Stimulated activated naive CD8-positive, alpha-beta T cell treated with anti-CD3 and anti-CD28 coated beads, Interleukin-15, Interleukin-2, amounts not matched to agents 100 U/mL and 50 U/mL, for 24 hours (primary cell): ENCODE measurements around the gene VPS18.

Experiments
- ATAC-seq: fragments of 150-1000 bp; cut with Tn5 transposase; one replicate; pipeline ENCODE4 v1.10.0; 2021
- DNase-seq: peaks from one replicate; pipeline ENCODE4 v3.0.0; 2021

VPS18 gene

GRCh38 chr15:40871749-40872617 lies 22.3 kb upstream of the VPS18 start:
- ATAC-seq, result peak; percentile 22
- DNase-seq, result peak; percentile 22

GRCh38 chr15:40872791-40873693 lies 21.2 kb upstream of the VPS18 start:
- ATAC-seq (no peak), DNase-seq (no peak)

GRCh38 chr15:40873694-40874561 lies 20.3 kb upstream of the VPS18 start, which contains the start of gene RHOV:
RHOV (minus strand) TSS chr15:40874234; CDS start chr15:40874139, 95 bp downstream.
- DNase-seq, result peak; percentile 72
- peak; percentile 82 for ATAC-seq

GRCh38 chr15:40875991-40876730 lies 18.1 kb upstream of the VPS18 start:
- no peak for ATAC-seq

GRCh38 chr15:40877694-40878093 lies 16.6 kb upstream of the VPS18 start:
- DNase-seq, result no peak
- no peak for ATAC-seq

More at GRCh38 chr15:40875991-40876730, 18.1 kb upstream of the VPS18 start:
- no peak for DNase-seq

GRCh38 chr15:40878785-40879184 lies 15.5 kb upstream of the VPS18 start:
- DNase-seq, result peak; percentile 35
- peak; percentile 82 for ATAC-seq

GRCh38 chr15:40879609-40880008 lies 14.6 kb upstream of the VPS18 start:
- DNase-seq (no peak), ATAC-seq (peak; percentile 25)

- no peak for ATAC-seq
- DNase-seq, result no peak
Measured at GRCh38 chr15:40881351-40881750, 12.9 kb upstream of the VPS18 start.

GRCh38 chr15:40886586-40886985 lies 7.7 kb upstream of the VPS18 start:
- ATAC-seq (no peak), DNase-seq (no peak)

GRCh38 chr15:40889112-40889511 lies 5.1 kb upstream of the VPS18 start:
- ATAC-seq, result no peak
- DNase-seq, result no peak

- DNase-seq (no peak), ATAC-seq (no peak)
Measured at GRCh38 chr15:40891138-40891537, 3.1 kb upstream of the VPS18 start.

- ATAC-seq, result no peak
- peak; percentile 37 for DNase-seq
Measured at GRCh38 chr15:40891810-40892446, 2.3 kb upstream of the VPS18 start.

- DNase-seq (no peak), ATAC-seq (no peak)
Measured at GRCh38 chr15:40892447-40893012, 1.7 kb upstream of the VPS18 start.

- no peak for DNase-seq
- no peak for ATAC-seq
Measured at GRCh38 chr15:40893019-40893670, 1.1 kb upstream of the VPS18 start.

GRCh38 chr15:40894681-40895448 lies 615 bp downstream of the VPS18 start:
- DNase-seq, result peak; percentile 64
- peak; percentile 67 for ATAC-seq

- no peak for DNase-seq
Measured at GRCh38 chr15:40899536-40900207, 5.4 kb downstream of the VPS18 start.

GRCh38 chr15:40900256-40901052 lies 6.2 kb downstream of the VPS18 start:
- DNase-seq (no peak), ATAC-seq (no peak)

More at GRCh38 chr15:40899536-40900207, 5.4 kb downstream of the VPS18 start:
- ATAC-seq, result no peak
